T follicular helper cell (primary cell): Measurements from ENCODE around the gene THYN1.
"Not testable (repeated sequence)": the region's sequence is repeated elsewhere in the genome, so short reads cannot be mapped to it uniquely, and the experiment has no call there.

Source experiments
- DNase-seq: peaks from one replicate; pipeline ENCODE4 v3.0.0-alpha.2; 2020; ENCODE audit warnings: low read depth

THYN1 gene

GRCh38 chr11:134275188-134275533 is 22.0 kb upstream of the THYN1 start:
- no peak for DNase-seq

- no peak for DNase-seq
Observed at GRCh38 chr11:134273317-134273712, 20.2 kb upstream of the THYN1 start.

GRCh38 chr11:134272381-134273316 is 19.5 kb upstream of the THYN1 start:
- no peak for DNase-seq

GRCh38 chr11:134271978-134272377 is 18.8 kb upstream of the THYN1 start:
- DNase-seq = no peak

GRCh38 chr11:134270250-134270714 is 17.1 kb upstream of the THYN1 start:
- DNase-seq = no peak

- no peak for DNase-seq
Observed at GRCh38 chr11:134267966-134268365, 14.8 kb upstream of the THYN1 start.

- DNase-seq = no peak
Observed at GRCh38 chr11:134267461-134267860, 14.3 kb upstream of the THYN1 start.

GRCh38 chr11:134266841-134267251 is 13.7 kb upstream of the THYN1 start:
- DNase-seq = no peak

- DNase-seq = no peak
Observed at GRCh38 chr11:134266440-134266839, 13.3 kb upstream of the THYN1 start.

- DNase-seq = no peak
Observed at GRCh38 chr11:134264966-134265764, 12.0 kb upstream of the THYN1 start.

GRCh38 chr11:134261626-134262488 is 8.7 kb upstream of the THYN1 start:
- no peak for DNase-seq

- DNase-seq = no peak
Observed at GRCh38 chr11:134260983-134261382, 7.8 kb upstream of the THYN1 start.

GRCh38 chr11:134260503-134260902 is 7.4 kb upstream of the THYN1 start:
- no peak for DNase-seq

- DNase-seq = no peak
Observed at GRCh38 chr11:134258577-134258976, 5.4 kb upstream of the THYN1 start.

- no peak for DNase-seq
Observed at GRCh38 chr11:134257101-134257500, 3.9 kb upstream of the THYN1 start.

GRCh38 chr11:134255184-134255561 is 2.0 kb upstream of the THYN1 start:
- not testable (repeated sequence) for DNase-seq

GRCh38 chr11:134254433-134255183 is 1.5 kb upstream of the THYN1 start:
- no peak for DNase-seq

- DNase-seq = no peak
Observed at GRCh38 chr11:134252346-134253187, 585 bp downstream of the THYN1 start.

- DNase-seq = no peak
Observed at GRCh38 chr11:134250675-134251074, 2.5 kb downstream of the THYN1 start.

- no peak for DNase-seq
Observed at GRCh38 chr11:134250246-134250645, 2.9 kb downstream of the THYN1 start.
